Measurements from ENCODE around the gene PDSS2. TPM values are rescaled to one million over a fixed set of nuclear protein-coding genes. Genes with fewer than 3 reads are reported as not detected.
A peak's percentile ranks its signal among the peaks of the same experiment; 100 is the strongest.

Gene PDSS2
- total RNA-seq (2022), result 10.2 and 11.1 TPM in 2 replicates
- percentile 60 among the genes with signal in this experiment for Bru-seq, nascent RNA
- percentile 58 among the genes with signal in this experiment for BruChase-seq, experiment 1, labeled RNA remaining after a 6-hour chase
- BruChase-seq, experiment 2, labeled RNA remaining after a 2-hour chase, result percentile 57 among the genes with signal in this experiment
- long read RNA-seq, transcript PDSS2-202 (8 exons, 3,540 nt), result major isoform, 16 of 35 reads
- long read RNA-seq, partial matches to known transcripts, result 2 of 35 reads
- long read RNA-seq, other reads (novel, unspliced or antisense), result 13 of 35 reads

GRCh38 chr6:107459283-107460082, at the start of gene PDSS2:
Gene PDSS2 (minus strand): TSS chr6:107459564. CDS start chr6:107459285, 279 bp downstream.
- H3K36me3 Mint-ChIP-seq (ENCODE audit: insufficient read depth, unreplicated experiment), result no peaks in the 10 kb centered on the region

GRCh38 chr6:107506145-107506544, 46.8 kb upstream of the PDSS2 start:
- no peak overlapping the region for H3K27ac Mint-ChIP-seq (ENCODE audit: low read depth, unreplicated experiment)
- no peaks in the 10 kb centered on the region for H3K4me1 Mint-ChIP-seq (ENCODE audit: insufficient read depth, unreplicated experiment)
- POLR2A ChIA-PET, result no interaction called here
- intact Hi-C loops (cut with micrococcal nuclease), result no loop called here
- H3K27me3 Mint-ChIP-seq (ENCODE audit: insufficient read depth, unreplicated experiment), result peaks cover 24% of the 10 kb centered on the region
- H3K4me3 Mint-ChIP-seq (ENCODE audit: unreplicated experiment), result no peak overlapping the region
- no peak for TF ChIP-seq CTCF (IDR thresholded peaks at IDR 0.05; ENCODE audit: unreplicated experiment)
- peak; percentile 73 for DNase-seq (ENCODE audit: unreplicated experiment)
- H3K9me3 Mint-ChIP-seq (ENCODE audit: unreplicated experiment), result no peaks in the 10 kb centered on the region
- no peaks in the 10 kb centered on the region for H3K36me3 Mint-ChIP-seq (ENCODE audit: insufficient read depth, unreplicated experiment)
- BruUV-seq (replicated peaks), result no TSS peak
- CTCF ChIA-PET, result interaction anchor here (0.6 to 0.7 kb wide), 2 partner anchors 9 to 80 kb away, joined by 3 to 5 read pairs; no protein-coding TSS in a partner anchor

More at GRCh38 chr6:107459283-107460082, at the start of gene PDSS2:
- intact Hi-C loops (cut with micrococcal nuclease), result loop anchor here (1.0 to 2.0 kb wide), 3 partner anchors 141 to 345 kb away; no protein-coding TSS in a partner anchor
- H3K27me3 Mint-ChIP-seq (ENCODE audit: insufficient read depth, unreplicated experiment), result no peaks in the 10 kb centered on the region
- H3K4me1 Mint-ChIP-seq (ENCODE audit: insufficient read depth, unreplicated experiment), result peaks cover 21% of the 10 kb centered on the region
- POLR2A ChIA-PET, result interaction anchor here (0.5 to 3.4 kb wide), 37 partner anchors 10 to 1966 kb away, joined by 3 to 31 read pairs (median 4); partner anchors contain the start of gene BEND3
- H3K4me3 Mint-ChIP-seq (ENCODE audit: unreplicated experiment), result peak within 1 kb of the TSS; percentile 81
- no peaks in the 10 kb centered on the region for H3K9me3 Mint-ChIP-seq (ENCODE audit: unreplicated experiment)
- peak; percentile 98 for DNase-seq (ENCODE audit: unreplicated experiment)
- CTCF ChIA-PET, result interaction anchor here (0.6 to 2.5 kb wide), 17 partner anchors 11 to 1592 kb away, joined by 3 to 15 read pairs (median 3); no protein-coding TSS in a partner anchor
- H3K27ac Mint-ChIP-seq (ENCODE audit: low read depth, unreplicated experiment), result peak within 1 kb of the TSS; percentile 94
- TF ChIP-seq CTCF (IDR thresholded peaks at IDR 0.05; ENCODE audit: unreplicated experiment), result peak; percentile 47
- BruUV-seq (replicated peaks), result no TSS peak

- ChIA-PET CTCF (interaction anchor here (0.7 to 1.6 kb wide), 4 partner anchors 11 to 187 kb away, joined by 3 to 4 read pairs (median 4); partner anchors contain the start of gene PDSS2), POLR2A (no interaction called here)
- Mint-ChIP-seq H3K4me1 (ENCODE audit: insufficient read depth, unreplicated experiment) (no peaks in the 10 kb centered on the region), H3K9me3 (ENCODE audit: unreplicated experiment) (no peaks in the 10 kb centered on the region), H3K4me3 (ENCODE audit: unreplicated experiment) (no peak overlapping the region), H3K36me3 (ENCODE audit: insufficient read depth, unreplicated experiment) (no peaks in the 10 kb centered on the region), H3K27me3 (ENCODE audit: insufficient read depth, unreplicated experiment) (peaks cover 29% of the 10 kb centered on the region), H3K27ac (ENCODE audit: low read depth, unreplicated experiment) (no peak overlapping the region)
- intact Hi-C loops (cut with micrococcal nuclease), result no loop called here
- BruUV-seq (replicated peaks), result no TSS peak
- TF ChIP-seq CTCF (IDR thresholded peaks at IDR 0.05; ENCODE audit: unreplicated experiment), result no peak
- no peak for DNase-seq (ENCODE audit: unreplicated experiment)
Observed at GRCh38 chr6:107504270-107505026, 45.1 kb upstream of the PDSS2 start.
